GM18858 (cell line): ENCODE data around the gene RAB35.

Experiments used
- ATAC-seq: cut with Tn5 transposase; IDR thresholded peaks from one replicate; pipeline ENCODE4 v1.9.1; 2021; ENCODE audit not compliant: unreplicated experiment

The RAB35 gene

GRCh38 chr12:120109570-120110267, 6.8 kb downstream of the RAB35 start:
- no peak for ATAC-seq

- ATAC-seq = no peak
Measured at GRCh38 chr12:120106151-120106550, 10.4 kb downstream of the RAB35 start.

GRCh38 chr12:120103371-120103770, 13.2 kb downstream of the RAB35 start:
- no peak for ATAC-seq

GRCh38 chr12:120103044-120103338, 13.6 kb downstream of the RAB35 start:
- no peak for ATAC-seq

- no peak for ATAC-seq
Measured at GRCh38 chr12:120102189-120103043, 14.1 kb downstream of the RAB35 start.

GRCh38 chr12:120101617-120102016, 14.9 kb downstream of the RAB35 start:
- ATAC-seq = no peak

- ATAC-seq = no peak
Measured at GRCh38 chr12:120101182-120101581, 15.4 kb downstream of the RAB35 start.

- ATAC-seq = no peak
Measured at GRCh38 chr12:120100630-120101029, 15.9 kb downstream of the RAB35 start.

GRCh38 chr12:120099738-120100137, 16.8 kb downstream of the RAB35 start:
- no peak for ATAC-seq

GRCh38 chr12:120098756-120099470, 17.6 kb downstream of the RAB35 start:
- no peak for ATAC-seq

- no peak for ATAC-seq
Measured at GRCh38 chr12:120096671-120097202, 19.8 kb downstream of the RAB35 start.

GRCh38 chr12:120095736-120096135, 20.8 kb downstream of the RAB35 start:
- no peak for ATAC-seq

GRCh38 chr12:120095331-120095730, 21.2 kb downstream of the RAB35 start:
- ATAC-seq = no peak

- ATAC-seq = no peak
Measured at GRCh38 chr12:120094485-120094884, 22.1 kb downstream of the RAB35 start.

- no peak for ATAC-seq
Measured at GRCh38 chr12:120093592-120094355, 22.8 kb downstream of the RAB35 start.

- no peak for ATAC-seq
Measured at GRCh38 chr12:120093336-120093591, 23.3 kb downstream of the RAB35 start.

GRCh38 chr12:120092551-120093335, 23.8 kb downstream of the RAB35 start:
- ATAC-seq = no peak

GRCh38 chr12:120091371-120092090, 25.0 kb downstream of the RAB35 start:
- ATAC-seq = no peak

- ATAC-seq = no peak
Measured at GRCh38 chr12:120090626-120091295, 25.8 kb downstream of the RAB35 start.
